GM11168 (cell line): Measurements from ENCODE around the gene SMURF2.
"Not testable (repeated sequence)": the region's sequence is repeated elsewhere in the genome, so short reads cannot be mapped to it uniquely, and the experiment has no call there.

Source experiments
- in situ Hi-C: fragments of 300-500 bp; cut with MboI; formaldehyde crosslinking; loops from one replicate; pipeline ENCODE4 v1.12.0; 2022; ENCODE audit warnings: low sequenced_read_pairs; ENCODE audit not compliant: unreplicated experiment

Gene SMURF2

DNA sequence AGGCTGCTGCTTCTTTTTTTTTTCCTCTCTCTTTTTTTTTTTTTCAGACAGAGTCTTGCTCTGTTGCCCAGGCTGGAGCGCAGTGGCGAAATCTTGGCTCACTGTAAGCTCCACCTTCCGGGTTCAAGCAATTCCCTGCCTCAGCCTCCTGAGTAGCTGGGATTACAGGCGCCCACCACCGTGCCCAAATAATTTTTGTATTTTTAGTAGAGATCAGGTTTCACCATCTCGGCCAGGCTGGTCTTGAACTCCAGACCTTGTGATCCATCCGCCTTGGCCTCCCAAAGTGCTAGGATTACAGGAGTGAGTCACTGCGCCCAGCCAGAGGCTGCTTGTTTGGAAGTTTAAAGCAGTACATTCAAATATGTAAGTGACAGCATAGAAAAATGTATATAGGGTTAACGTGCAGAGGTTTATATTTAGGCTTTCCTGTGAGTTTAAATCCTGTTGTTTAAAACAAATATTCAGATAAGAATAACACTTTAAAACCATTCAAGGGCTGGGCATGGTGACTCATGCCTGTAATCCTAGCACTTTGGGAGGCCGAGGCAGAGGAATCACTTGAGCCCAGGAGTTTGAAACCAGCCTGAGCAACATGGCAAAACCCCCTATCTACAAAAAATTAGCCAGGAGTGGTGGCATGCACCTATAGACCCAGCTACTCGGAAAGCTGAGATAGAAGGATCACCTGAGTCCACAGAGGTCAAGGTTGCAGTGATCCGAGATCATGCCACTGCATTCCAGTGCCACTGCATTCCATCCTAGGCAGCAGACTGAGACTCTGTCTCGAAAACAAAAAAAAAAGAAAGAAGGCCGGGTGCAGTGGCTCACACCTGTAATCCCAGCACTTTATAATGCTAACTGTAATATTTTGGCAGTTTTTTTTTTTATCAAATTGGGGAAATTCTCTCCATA, 6.0 kb upstream of the SMURF2 start:
- in situ Hi-C loops: not testable (repeated sequence)

DNA sequence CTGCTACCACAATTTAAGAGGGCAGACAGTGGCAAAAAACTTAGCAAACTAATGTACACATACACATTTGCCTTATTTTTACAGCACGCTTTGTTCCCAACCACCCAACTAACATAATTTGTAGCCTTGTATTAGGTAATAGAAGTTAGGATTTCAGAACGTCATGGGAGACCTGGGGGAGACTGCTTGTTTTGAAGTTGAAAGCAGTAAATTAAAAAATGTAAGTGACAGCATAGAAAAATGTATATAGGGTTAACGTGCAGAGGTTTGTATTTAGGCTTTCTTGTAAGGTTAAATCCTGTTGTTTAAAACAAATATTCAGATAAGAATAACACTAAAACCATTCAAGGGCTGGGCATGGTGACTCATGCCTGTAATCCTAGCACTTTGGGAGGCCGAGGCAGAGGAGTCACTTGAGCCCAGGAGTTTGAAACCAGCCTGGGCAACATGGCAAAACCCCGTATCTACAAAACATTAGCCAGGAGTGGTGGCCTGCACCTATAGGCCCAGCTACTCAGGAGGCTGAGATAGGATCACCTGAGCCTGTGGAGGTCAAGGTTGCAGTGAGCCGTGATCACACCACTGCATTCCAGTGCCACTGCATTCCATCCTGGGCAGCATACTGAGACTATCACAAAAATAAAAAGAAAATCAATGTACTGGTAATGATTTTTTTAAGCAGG, 2.3 kb upstream of the SMURF2 start:
- in situ Hi-C loops: not testable (repeated sequence)

DNA sequence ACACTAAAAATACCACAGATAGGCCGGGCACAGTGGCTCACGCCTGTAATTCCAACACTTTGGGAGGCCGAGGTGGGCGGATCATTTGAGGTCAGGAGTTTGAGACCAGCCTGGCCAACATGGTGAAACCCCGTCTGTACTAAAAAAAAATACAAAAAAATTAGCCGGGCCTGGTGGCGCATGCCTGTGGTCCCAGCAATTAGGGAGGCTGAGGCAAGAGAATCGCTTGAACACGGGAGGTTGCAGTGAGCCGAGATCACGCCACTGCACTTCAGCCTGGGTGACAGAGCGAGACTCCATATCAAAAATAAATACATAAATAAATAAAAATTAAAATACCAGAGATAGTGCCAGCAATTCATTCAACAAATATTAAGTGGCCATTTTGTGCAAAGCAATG, 1.7 kb upstream of the SMURF2 start:
- in situ Hi-C loops: not testable (repeated sequence)

DNA sequence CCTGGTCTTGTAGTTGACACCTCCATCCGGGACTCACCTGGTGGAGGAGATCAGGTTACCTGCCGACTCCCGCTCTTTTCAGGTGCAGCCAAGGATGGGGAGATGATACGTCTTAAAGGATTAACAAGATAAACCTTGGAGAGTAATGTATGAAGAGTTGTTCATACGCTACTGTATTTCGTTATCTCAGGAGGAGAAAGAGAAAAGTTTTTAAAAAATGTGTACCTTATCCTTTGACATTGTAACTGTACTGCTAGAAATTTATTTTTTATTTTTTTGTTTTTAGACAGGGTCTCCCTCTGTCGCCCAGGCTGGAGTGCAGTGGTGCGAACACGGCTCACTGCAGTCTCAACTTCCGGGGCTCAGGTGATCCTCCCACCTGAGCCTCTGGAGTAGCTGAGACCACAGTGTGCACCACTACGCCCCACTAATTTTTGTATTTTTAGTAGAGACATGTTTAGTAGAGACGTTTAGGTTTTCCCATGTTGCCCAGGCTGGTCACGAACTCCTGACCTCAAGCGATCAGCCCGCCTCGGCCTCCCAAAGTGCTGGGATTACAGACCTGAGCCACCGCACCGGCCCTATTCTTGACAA, 764 bp upstream of the SMURF2 start:
- in situ Hi-C loops: no loop called here

DNA sequence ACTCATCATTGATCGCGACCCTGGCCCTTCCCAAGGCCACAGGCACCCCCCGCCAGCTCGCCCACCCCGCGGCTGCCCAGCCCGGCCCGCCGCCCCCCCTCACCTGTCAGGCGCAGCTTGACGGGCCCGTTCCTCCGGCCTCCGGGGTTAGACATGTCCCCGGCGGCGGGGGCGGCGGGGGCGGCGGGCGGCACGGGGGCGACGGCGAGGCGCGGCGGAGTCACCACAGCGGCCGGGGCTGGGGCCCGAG, 456 bp downstream of the SMURF2 start:
- in situ Hi-C loops: no loop called here

DNA sequence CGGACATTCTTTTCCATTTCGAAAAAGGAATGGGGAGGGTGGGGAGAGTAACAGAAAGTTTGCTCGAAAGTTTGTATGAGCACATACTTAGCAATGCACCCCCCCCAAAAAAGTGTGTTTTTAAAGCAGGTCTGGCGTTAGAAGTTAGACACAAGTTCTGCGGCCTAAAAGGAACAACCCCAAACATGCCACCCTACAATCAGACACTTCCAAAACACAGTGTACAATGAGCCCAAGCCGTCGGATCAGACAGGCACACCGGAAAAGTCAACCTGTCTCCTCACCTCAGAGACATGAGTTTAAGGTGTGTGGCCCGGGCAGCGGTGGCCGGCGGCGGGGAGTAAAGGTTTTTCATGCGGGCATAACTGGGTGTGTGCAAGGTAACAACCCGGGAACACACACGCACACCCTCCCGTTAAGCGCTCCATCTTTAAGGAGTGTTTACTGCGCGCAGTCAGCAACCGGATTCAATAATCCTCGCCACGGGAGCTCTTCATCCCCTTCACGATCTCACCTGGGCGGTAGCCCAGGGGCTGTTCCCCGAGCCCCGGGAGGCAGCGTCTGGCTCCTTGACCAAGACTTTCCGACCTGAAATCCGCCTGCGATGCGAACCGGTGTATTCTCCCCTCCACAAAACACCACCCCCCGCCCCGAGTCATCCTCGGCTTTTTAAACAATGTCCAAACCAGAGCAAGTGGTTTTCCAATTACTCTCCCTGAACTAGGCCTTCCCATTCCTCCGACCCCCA, 955 bp downstream of the SMURF2 start:
- in situ Hi-C loops: not testable (repeated sequence)

DNA sequence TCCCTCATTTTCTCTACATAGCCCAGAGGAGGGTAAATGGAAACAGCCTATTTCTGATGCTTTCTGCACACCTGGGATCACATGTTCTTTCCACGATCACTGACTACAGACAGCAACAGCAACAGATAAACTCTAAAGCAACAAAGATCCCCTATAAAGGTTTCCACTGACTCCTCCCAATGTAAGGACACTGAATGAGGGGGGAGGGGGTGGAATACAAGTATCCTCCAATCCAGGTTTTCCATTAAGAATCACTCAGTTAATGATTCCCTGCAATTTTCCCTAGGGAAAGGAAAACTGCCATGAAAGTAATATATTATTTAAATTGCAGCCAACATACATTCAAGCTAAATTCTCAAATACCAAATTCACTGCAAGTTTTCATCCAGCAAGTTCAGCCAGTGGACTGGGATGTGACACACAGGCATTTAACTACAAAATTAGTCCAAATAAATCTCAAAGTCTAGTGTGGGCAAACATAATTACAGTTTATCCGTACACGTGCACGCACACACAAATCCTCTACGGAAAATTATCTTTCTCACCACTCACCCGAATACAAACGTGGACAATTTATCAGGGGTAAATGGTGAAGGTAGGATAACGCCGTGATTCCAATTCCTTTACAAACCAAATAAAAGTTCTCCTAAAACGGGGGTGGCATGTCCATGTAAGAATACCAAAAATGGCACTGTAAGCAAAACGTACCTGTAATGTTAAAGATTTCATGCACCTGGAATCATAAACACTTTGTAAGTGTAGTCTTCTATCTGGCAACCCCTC, 1.7 kb downstream of the SMURF2 start:
- in situ Hi-C loops: not testable (repeated sequence)

DNA sequence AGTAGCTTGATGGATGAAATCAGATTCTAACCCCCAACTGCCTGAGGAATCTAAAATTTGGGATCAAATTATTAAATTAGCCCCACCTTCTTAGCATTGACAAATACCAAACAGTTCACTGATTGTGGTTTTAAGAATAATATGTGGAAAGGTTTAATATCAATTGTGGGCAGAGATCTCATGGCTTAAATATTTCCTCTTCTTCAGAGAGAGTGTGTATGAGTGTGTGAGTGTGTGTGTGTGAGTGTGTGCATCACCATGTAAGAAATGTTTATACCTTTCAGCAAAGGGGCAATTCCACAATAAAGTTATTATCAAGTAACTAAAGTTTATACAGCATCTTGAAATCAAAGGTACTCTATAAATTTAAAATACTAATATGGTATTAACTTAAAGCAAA, 3.2 kb downstream of the SMURF2 start:
- in situ Hi-C loops: no loop called here

DNA sequence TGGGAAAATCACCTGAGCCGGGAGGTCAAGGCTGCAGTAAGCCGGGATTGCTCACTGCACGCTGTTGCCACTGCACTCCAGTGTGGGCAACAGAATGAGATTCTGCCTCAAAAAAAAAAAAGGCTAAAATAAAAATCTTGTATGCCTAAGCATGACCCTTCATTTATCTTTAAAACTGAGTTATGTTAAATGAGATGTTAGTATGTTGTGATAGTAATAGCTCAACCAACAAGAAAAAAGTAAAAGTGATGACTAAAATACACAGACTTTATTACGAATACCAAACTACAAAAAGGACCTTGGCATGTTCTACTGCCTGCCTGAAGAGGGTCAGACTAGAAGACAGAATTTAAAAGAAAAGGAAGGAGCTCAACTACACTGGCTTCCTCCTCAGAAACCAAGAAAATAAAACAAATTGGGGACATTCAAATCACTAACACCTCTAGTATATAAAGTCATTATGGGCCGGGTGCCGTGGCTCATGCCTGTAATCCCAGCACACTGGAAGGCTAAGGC, 4.4 kb downstream of the SMURF2 start:
- in situ Hi-C loops: no loop called here

DNA sequence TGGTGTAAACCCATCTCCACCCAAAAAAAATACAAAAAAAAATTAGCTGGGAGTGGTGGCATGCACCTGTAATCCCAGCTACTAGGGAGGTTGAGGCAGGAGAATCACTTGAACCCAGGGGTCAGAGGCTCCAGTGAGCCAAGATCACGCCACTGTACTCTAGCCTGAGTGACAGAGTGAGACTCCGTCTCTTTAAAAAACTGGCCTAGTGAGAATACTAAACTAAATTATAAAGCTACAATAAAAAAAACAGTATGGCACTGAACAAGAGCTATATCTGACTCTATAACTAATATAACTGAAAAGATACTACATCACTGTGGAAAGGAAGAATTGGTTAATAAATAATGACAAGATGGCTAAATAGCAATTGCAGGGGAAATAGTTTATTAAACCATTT, 6.4 kb downstream of the SMURF2 start:
- in situ Hi-C loops: no loop called here

DNA sequence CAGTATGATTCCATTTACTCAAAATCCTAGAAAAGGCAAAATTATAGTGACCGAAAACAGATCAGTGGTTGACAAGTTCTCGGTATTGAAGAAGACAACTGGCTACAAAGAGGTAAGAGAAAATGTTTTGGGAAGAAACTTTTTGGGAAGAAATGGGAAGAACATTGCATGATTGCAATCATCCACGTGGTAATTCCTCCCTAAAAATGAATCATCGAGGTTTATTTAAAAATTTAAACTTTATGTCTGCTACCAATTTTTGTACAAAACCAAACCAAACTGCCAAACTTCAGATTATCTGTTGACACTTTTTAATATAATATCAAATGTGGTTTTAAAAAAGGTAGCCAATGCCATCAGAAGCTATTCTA, 8.1 kb downstream of the SMURF2 start:
- in situ Hi-C loops: no loop called here

DNA sequence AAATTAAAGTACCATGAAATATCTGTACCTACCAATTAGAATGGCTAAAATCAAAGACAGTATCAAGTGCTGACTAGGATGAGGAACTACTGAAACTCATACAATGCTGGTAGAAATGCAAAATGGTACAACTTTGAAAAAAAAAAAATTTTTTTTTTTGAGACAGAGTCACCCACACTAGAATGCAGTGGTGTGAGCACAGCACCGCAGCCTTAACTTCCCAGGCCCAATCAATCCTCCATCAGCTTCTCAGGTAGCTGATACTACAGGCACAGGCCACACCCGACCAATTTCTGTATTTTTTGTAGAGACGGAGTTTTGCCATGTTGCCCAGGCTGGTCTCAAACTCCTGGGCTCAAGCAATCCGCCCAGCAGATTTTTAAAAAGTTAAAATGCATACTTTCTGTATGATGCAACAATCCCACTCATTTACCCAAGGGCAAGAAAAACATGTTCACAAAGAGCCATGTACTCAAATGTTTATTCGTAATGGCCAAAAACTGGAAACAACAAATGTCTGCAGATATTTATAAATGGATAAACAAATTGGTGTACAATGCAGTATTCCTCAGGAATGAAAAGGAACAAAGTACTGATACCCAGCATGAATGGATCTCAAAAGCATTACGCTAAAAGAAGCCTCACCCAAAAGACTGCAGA, 8.7 kb downstream of the SMURF2 start:
- in situ Hi-C loops: no loop called here

DNA sequence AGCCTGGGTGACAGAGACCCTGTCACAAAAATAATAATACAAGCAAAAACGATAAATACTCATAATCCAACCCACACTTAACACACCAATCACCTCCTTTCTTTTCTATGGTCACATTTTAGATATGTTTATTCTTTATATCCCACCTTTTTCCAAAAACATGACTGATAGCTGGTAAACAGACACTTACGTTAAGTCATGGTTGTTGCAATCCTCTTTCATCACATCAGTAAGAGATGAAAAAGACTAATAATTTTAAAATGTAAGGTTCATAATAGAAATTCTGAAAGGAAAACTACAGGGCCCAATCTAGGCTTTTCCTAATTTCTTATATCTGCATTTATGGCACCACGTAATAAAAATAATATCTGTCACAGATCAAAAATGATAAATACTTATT, 10.2 kb downstream of the SMURF2 start:
- in situ Hi-C loops: no loop called here

DNA sequence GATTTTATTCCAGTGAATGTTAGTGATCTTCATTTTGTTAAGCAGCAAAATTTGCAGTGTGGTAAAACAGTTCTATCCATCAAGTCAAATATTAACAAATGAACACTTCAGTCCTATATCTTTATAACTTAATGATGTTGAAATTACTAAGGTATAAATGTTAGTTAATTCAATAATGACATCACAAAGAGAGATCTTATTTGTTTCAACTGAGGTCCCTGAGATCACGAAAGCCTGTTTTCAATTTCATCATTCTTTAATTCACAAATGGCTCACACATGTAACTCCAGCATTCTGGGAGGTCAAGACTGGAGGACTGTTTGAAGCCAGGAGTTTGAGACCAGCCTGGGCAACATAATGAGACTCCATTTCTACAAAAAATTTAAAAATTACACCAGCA, 13.9 kb downstream of the SMURF2 start:
- in situ Hi-C loops: no loop called here

DNA sequence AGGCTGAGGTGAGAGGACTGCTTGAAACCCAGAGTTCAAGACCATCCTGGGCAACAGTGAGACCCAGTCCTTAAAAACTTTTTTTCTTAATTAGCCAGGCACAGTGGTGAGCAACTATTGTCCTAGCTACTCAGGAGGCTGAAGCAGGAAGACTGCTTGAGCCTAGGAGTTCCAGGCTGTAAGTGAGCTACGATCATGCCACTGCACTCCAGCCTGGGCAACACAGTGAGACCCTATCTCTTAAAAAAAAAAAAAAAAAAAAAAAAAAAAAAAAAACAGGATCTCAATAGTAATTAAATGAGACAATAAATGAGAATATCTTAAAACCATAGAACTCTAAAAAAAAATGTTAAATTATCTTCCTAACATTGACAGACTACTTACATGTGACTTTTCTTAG, 14.3 kb downstream of the SMURF2 start:
- in situ Hi-C loops: no loop called here

DNA sequence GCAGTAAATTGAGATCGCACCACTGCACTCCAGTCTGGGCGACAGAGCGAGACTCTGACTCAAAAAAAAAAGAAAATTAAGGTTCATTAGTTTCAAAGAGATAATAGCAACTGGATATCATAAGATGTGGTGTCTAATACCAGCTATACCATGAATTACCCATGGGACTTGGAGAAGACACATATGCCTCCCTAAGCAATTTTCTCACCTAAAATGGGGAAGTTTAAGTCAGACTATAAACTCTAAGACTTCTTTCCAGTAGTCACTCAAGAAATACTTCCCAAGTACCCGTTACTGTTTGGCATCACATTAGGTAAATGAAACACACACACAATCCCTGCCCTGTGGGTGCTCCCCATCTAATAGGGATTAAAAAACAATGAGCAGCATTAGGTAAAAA, 22.6 kb downstream of the SMURF2 start:
- in situ Hi-C loops: no loop called here

DNA sequence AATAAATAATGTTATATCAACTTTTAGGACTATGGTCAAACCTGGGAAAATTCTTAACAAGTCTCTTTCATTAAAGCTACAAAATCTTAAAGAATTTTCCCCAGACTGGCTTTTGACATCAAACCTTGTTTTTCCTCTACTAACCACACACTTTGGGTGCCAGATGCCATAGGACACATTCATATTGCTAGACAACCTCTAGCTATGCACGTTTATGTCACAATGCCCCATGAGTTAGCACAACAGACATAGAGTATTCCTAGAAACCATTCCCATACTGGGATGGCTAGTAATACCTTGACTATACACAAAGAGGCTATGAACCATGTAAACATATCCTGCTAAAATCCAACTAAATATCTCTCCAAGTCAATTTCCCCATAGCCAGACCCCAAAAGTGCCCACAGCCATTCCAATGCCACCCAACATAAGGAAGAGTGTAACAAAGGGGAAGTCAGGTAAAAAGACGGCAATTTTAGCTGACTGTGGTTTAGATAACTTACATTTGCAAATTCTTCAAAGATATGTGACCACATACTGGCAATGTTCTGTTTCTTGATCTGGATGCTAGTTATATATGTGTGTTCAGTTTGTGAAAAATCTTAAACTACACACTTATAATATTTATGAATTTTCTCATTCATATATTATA, 23.4 kb downstream of the SMURF2 start:
- in situ Hi-C loops: no loop called here

DNA sequence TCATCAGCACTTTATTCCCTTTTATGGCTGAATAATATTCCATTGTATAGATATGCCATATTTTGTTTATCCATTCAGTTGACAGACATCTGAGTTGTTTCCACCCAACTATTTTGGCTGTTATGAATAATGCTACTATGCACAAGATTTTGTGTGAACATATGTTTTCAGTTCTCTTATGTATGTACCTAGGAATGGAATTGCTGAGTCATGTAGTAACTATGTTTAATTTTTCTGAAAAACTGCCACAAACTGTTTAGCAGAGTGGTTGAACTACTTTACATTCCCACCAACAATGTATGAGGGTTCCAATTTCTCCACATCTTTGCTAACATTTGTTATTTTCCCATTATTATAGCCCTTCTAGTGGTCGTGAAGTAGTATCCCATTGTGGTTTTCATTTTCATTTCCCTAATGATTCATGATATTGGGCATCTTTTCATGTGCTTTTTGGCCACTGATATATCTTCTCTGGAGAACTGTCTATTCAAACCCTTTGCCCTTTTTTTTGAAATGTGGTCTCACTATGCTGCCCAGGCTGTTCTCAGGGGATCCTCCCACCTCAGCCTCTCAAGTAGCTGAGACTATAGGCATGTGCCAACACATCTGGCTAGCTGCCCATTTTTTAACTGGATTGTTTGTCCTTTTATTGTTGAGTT, 26.3 kb downstream of the SMURF2 start:
- in situ Hi-C loops: no loop called here

DNA sequence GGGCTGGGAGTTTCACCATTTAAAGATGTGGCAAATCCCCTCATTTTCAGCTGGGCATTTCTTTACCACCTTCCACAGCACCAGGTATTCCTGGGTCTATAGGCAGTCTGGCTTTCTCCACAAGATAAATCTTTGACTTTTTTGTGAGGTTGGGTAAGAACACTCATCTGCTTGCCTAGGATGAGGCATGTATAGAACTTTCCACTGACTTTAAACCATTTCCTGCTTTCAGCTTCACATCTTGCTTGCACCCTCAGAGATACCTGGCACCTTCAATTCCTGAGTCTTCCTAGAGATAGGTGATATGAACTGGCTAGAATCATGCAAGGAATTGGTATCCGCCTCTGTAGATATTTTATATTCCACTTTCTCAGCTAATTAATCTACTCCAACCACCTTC, 27.9 kb downstream of the SMURF2 start:
- in situ Hi-C loops: no loop called here
